CD4-positive, alpha-beta T cell treated with Interleukin-6 at 100 ng/mL for 8 hours (primary cell): Measurements from ENCODE around the gene CEP112.

ENCODE experiments used
- DNase-seq: peaks from one replicate; pipeline ENCODE4 v3.0.0-alpha.2; 2020; ENCODE audit warnings: mixed read lengths, low spot score

CEP112 gene

GRCh38 chr17:65593092-65593854 is 598.7 kb downstream of the CEP112 start:
- no peak for DNase-seq

GRCh38 chr17:65592125-65592965 is 599.6 kb downstream of the CEP112 start:
- DNase-seq, result no peak

- DNase-seq, result no peak
Measured at GRCh38 chr17:65589321-65589720, 602.6 kb downstream of the CEP112 start.

- DNase-seq, result no peak
Measured at GRCh38 chr17:65588181-65588808, 603.6 kb downstream of the CEP112 start.

GRCh38 chr17:65587534-65588180 is 604.3 kb downstream of the CEP112 start:
- DNase-seq, result no peak

- DNase-seq, result no peak
Measured at GRCh38 chr17:65586899-65587298, 605.0 kb downstream of the CEP112 start.
